ENCODE results near the gene MARCKS. TPM values are rescaled to one million over a fixed set of nuclear protein-coding genes. Genes with fewer than 3 reads are reported as not detected.
"Not testable (repeated sequence)": the region's sequence is repeated elsewhere in the genome, so short reads cannot be mapped to it uniquely, and the experiment has no call there.

The MARCKS gene
- total RNA-seq, 6 experiments from 2014 or later: 162 to 199 (median 166) TPM

- peak; percentile 65 for DNase-seq
- Mint-ChIP-seq H3K4me1 (ENCODE audit: low read depth) (peaks cover 10% of the 10 kb centered on the region), H3K27me3 (ENCODE audit: insufficient read depth) (peaks cover 3% of the 10 kb centered on the region), H3K4me3 (peak overlapping the region; percentile 45; the same call in 1 of the 2 replicates), H3K9me3 (peaks cover 4% of the 10 kb centered on the region; the same call in 1 of the 2 replicates), H3K27ac (no peak overlapping the region), H3K36me3 (ENCODE audit: low read depth) (no peaks in the 10 kb centered on the region)
- peak; percentile 97 for TF ChIP-seq CTCF (IDR thresholded peaks at IDR 0.05)
These were observed 52.2 kb downstream of the MARCKS start for GRCh38 chr6:113909224-113909856.

GRCh38 chr6:113910285-113910684 lies 53.1 kb downstream of the MARCKS start:
- H3K4me1 Mint-ChIP-seq (ENCODE audit: low read depth): peaks cover 15% of the 10 kb centered on the region
- not testable (repeated sequence) for H3K9me3 Mint-ChIP-seq; H3K4me3 Mint-ChIP-seq; H3K27ac Mint-ChIP-seq; DNase-seq; H3K27me3 Mint-ChIP-seq (ENCODE audit: insufficient read depth); H3K36me3 Mint-ChIP-seq (ENCODE audit: low read depth)

Other genes with a start within 250 kb of the MARCKS start
- gene HDAC2, start 113.8 kb downstream of the MARCKS start, total RNA-seq (2021; fragmentation: NEBNext Ultra II Directional; extraction: Animal tissue kit (Norgen Biotek cat#: 25700)): 100 to 1,000 TPM in 4 of 6 experiments, 10 to 100 TPM in 2; 85.8 to 108 (median 103) TPM

All from HFFc6 (cell line).